H1 (cell line): ENCODE measurements around the gene TUBAL3. TPM values are rescaled to one million over a fixed set of nuclear protein-coding genes. Genes with fewer than 3 reads are reported as not detected.

Source experiments
- CTCF ChIA-PET: fragments of 300-600 bp; sonication (Branson Sonifier 250); formaldehyde crosslinking; loops from one replicate; lab custom pipeline; 2021; ENCODE audit not compliant: partially characterized antibody; lab: Charles Lee
- POLR2A ChIA-PET: fragments of 300-600 bp; sonication (Branson Sonifier 250); formaldehyde crosslinking; loops from one replicate; lab custom pipeline; 2021; ENCODE audit warnings: inconsistent platforms; ENCODE audit not compliant: partially characterized antibody; lab: Charles Lee
- DNase-seq, 2 experiments: peaks; one replicate each; pipeline versions ENCODE4 v3.0.0 to v3.0.0-alpha.2; 2010 to 2022; ENCODE audit warnings: low spot score in 2 of 2, low read depth in 1 of 2, mixed read lengths in 1 of 2
- FAIRE-seq: peaks from 2 replicates; lab custom pipeline; 2011; peaks lifted over from hg19 to GRCh38; lab: Jason Lieb, UNC
- H2AFZ ChIP-seq: 2 replicates; pipeline ENCODE4 v1.8.1; 2012; ENCODE audit warnings: low read length, inconsistent platforms
- H2AK5ac ChIP-seq: 2 replicates; pipeline ENCODE4 v1.6.1; 2013; ENCODE audit warnings: low read depth, low read length
- H2BK120ac ChIP-seq: replicated peaks from 2 replicates; pipeline ENCODE3; 2013; ENCODE audit warnings: low read depth, low read length, inconsistent platforms
- H2BK12ac ChIP-seq: 2 replicates; pipeline ENCODE4 v1.6.1; 2013; ENCODE audit warnings: low read depth, low read length
- H2BK15ac ChIP-seq: 2 replicates; pipeline ENCODE4 v1.6.1; 2013; ENCODE audit warnings: low read length
- H2BK20ac ChIP-seq: 2 replicates; pipeline ENCODE4 v1.6.1; 2013; ENCODE audit warnings: low read length
- H2BK5ac ChIP-seq: 2 replicates; pipeline ENCODE4 v1.6.1; 2013; ENCODE audit warnings: low read depth, low read length
- H3K14ac ChIP-seq: 2 replicates; pipeline ENCODE4 v1.6.1; 2013; ENCODE audit warnings: inconsistent platforms; ENCODE audit not compliant: insufficient read length
- H3K18ac ChIP-seq: 2 replicates; pipeline ENCODE4 v1.6.1; 2013; ENCODE audit warnings: low read length; ENCODE audit errors: extremely low read depth
- H3K23ac ChIP-seq: 2 replicates; pipeline ENCODE4 v1.6.1; 2013; ENCODE audit warnings: inconsistent platforms; ENCODE audit not compliant: insufficient read length
- H3K23me2 ChIP-seq: 2 replicates; pipeline ENCODE4 v1.6.1; 2013; ENCODE audit warnings: low read depth, low read length
- H3K27ac ChIP-seq: 2 replicates; pipeline ENCODE4 v1.6.1; 2011; ENCODE audit warnings: low read depth, low read length, inconsistent platforms
- H3K27me3 ChIP-seq, 4 experiments: replicated peaks in 1 of 4; 1 replicate in 1 of 4; 2 replicates in 3 of 4; pipeline versions ENCODE4 v1.6.1 to v1.8.1; 2011 to 2013; ENCODE audit warnings: low read length in 3 of 4, mild to moderate bottlenecking in 3 of 4, inconsistent platforms in 2 of 4, mixed read lengths in 2 of 4, moderate library complexity in 1 of 4; ENCODE audit not compliant: control insufficient read depth in 3 of 4, insufficient read depth in 3 of 4; ENCODE audit errors: extremely low read depth in 1 of 4
- H3K36me3 ChIP-seq, 4 experiments: 2 replicates each; pipeline versions ENCODE4 v1.6.1 to v1.8.1; 2011 to 2013; ENCODE audit warnings: mild to moderate bottlenecking in 4 of 4, low read length in 3 of 4, moderate library complexity in 2 of 4, control low read depth in 1 of 4, inconsistent platforms in 1 of 4; ENCODE audit not compliant: insufficient read depth in 4 of 4, control insufficient read depth in 2 of 4
- H3K4ac ChIP-seq: replicated peaks from 2 replicates; pipeline ENCODE3; 2013; ENCODE audit warnings: low read length, low read depth, mixed read lengths, inconsistent platforms; ENCODE audit not compliant: insufficient read length
- H3K4me1 ChIP-seq, 4 experiments: replicated peaks in 1 of 4; 1 replicate in 1 of 4; 2 replicates in 3 of 4; pipeline versions ENCODE4 v1.6.1 to v1.8.1; 2011 to 2013; ENCODE audit warnings: low read length in 3 of 4, inconsistent platforms in 2 of 4, mixed read lengths in 1 of 4; ENCODE audit not compliant: insufficient read depth in 4 of 4, control insufficient read depth in 3 of 4
- H3K4me2 ChIP-seq, 2 experiments: 2 replicates each; pipeline versions ENCODE4 v1.6.1 to v1.8.1; 2011 to 2013; ENCODE audit warnings: low read depth in 2 of 2, low read length in 2 of 2, control low read depth in 1 of 2, inconsistent platforms in 1 of 2, mild to moderate bottlenecking in 1 of 2; ENCODE audit not compliant: insufficient read depth in 1 of 2
- H3K4me3 ChIP-seq, 4 experiments: fragments of 200-600, 300-600 bp in 1 of 4; sonication (generic), shearing (Covaris generic), sonication (Bioruptor Twin) in 1 of 4; 2 replicates each; pipeline versions ENCODE4 v1.5.1 to v1.8.1; 2011 to 2016; ENCODE audit warnings: low read length in 4 of 4, low read depth in 3 of 4, control low read depth in 2 of 4, inconsistent platforms in 2 of 4, mild to moderate bottlenecking in 2 of 4, mixed read lengths in 1 of 4, moderate library complexity in 1 of 4; ENCODE audit not compliant: insufficient read depth in 2 of 4; ENCODE audit errors: extremely low read depth in 1 of 4
- H3K56ac ChIP-seq: replicated peaks from 2 replicates; pipeline ENCODE3; 2013; ENCODE audit warnings: low read depth, mild to moderate bottlenecking, mixed read lengths, low read length, inconsistent platforms; ENCODE audit not compliant: insufficient read length
- H3K79me1 ChIP-seq: 2 replicates; pipeline ENCODE4 v1.6.1; 2013; ENCODE audit warnings: low read depth, low read length, control low read depth
- H3K79me2 ChIP-seq, 2 experiments: 2 replicates each; pipeline versions ENCODE4 v1.6.1 to v1.8.1; 2012 to 2013; ENCODE audit warnings: low read length in 2 of 2, mild to moderate bottlenecking in 2 of 2, inconsistent platforms in 1 of 2; ENCODE audit not compliant: insufficient read depth in 2 of 2, control insufficient read depth in 1 of 2
- H3K9ac ChIP-seq, 4 experiments: replicated peaks in 1 of 4; 1 replicate in 1 of 4; 2 replicates in 3 of 4; pipeline versions ENCODE4 v1.6.1 to v1.8.1; 2011 to 2013; ENCODE audit warnings: low read depth in 3 of 4, low read length in 3 of 4, control low read depth in 2 of 4, mild to moderate bottlenecking in 2 of 4, moderate library complexity in 2 of 4, inconsistent platforms in 1 of 4; ENCODE audit errors: extremely low read depth in 1 of 4
- H3K9me3 ChIP-seq, 2 experiments: 2 replicates each; pipeline versions ENCODE4 v1.6.1 to v1.8.1; 2012 to 2013; ENCODE audit warnings: mild to moderate bottlenecking in 2 of 2, moderate library complexity in 2 of 2, control low read depth in 1 of 2, inconsistent platforms in 1 of 2, low read depth in 1 of 2, low read length in 1 of 2, mixed read lengths in 1 of 2; ENCODE audit not compliant: insufficient read depth in 2 of 2
- H4K20me1 ChIP-seq, 2 experiments: replicated peaks in 1 of 2; 2 replicates each; pipeline versions ENCODE3 to v1.8.1; 2011 to 2013; ENCODE audit warnings: inconsistent platforms in 2 of 2, low read length in 2 of 2, mild to moderate bottlenecking in 1 of 2; ENCODE audit not compliant: insufficient read depth in 2 of 2, control insufficient read depth in 1 of 2
- H4K5ac ChIP-seq: 2 replicates; pipeline ENCODE4 v1.6.1; 2013; ENCODE audit warnings: low read length, low read depth, mixed read lengths, inconsistent platforms; ENCODE audit not compliant: insufficient read length
- H4K8ac ChIP-seq: 2 replicates; pipeline ENCODE4 v1.8.0; 2013; ENCODE audit warnings: mild to moderate bottlenecking, moderate library complexity, low read length, inconsistent platforms; ENCODE audit not compliant: insufficient read depth; ENCODE audit errors: extremely low read depth
- H4K91ac ChIP-seq: replicated peaks from 2 replicates; pipeline ENCODE3; 2013; ENCODE audit warnings: low read length, mixed read lengths, inconsistent platforms; ENCODE audit not compliant: insufficient read length
- CEBPB ChIP-seq: IDR thresholded peaks from 2 replicates; pipeline ENCODE4 v1.6.1; 2012; ENCODE audit warnings: low read depth, low read length
- EGR1 ChIP-seq: IDR thresholded peaks from 2 replicates; pipeline ENCODE4 v1.6.1; 2011; ENCODE audit warnings: low read depth, low read length, borderline replicate concordance
- EP300 ChIP-seq, 2 experiments: IDR thresholded peaks; 1 replicate in 1 of 2; 2 replicates in 1 of 2; pipeline ENCODE4 v1.6.1; 2011 to 2012; ENCODE audit warnings: low read depth in 2 of 2, low read length in 2 of 2, mild to moderate bottlenecking in 2 of 2, borderline replicate concordance in 1 of 2, inconsistent platforms in 1 of 2, moderate library complexity in 1 of 2
- EZH2 ChIP-seq: fragments of 200-600 bp; sonication (generic); IDR thresholded peaks from 2 replicates; pipeline ENCODE4 v1.7.1; 2012; ENCODE audit warnings: low read depth, mild to moderate bottlenecking, moderate library complexity, low read length, inconsistent platforms; ENCODE audit not compliant: severe bottlenecking
- GTF2F1 ChIP-seq: IDR thresholded peaks from 2 replicates; pipeline ENCODE4 v1.6.1; 2012; ENCODE audit warnings: low read depth, low read length, improper control_type of control experiment, borderline replicate concordance
- NANOG ChIP-seq: IDR thresholded peaks from 2 replicates; pipeline ENCODE4 v1.6.1; 2011; ENCODE audit warnings: low read length, low read depth, mild to moderate bottlenecking, inconsistent platforms; ENCODE audit not compliant: insufficient read depth, poor library complexity, severe bottlenecking
- RXRA ChIP-seq: IDR thresholded peaks from 2 replicates; pipeline ENCODE4 v1.6.1; 2011; ENCODE audit warnings: low read depth, mild to moderate bottlenecking, low read length, moderate library complexity; ENCODE audit not compliant: insufficient read depth
- SIN3A ChIP-seq, 2 experiments: IDR thresholded peaks in 1 of 2; conservative IDR thresholded peaks in 1 of 2; 2 replicates each; pipeline ENCODE4 v1.6.1; 2011 to 2012; ENCODE audit warnings: low read length in 2 of 2, improper control_type of control experiment in 1 of 2, low read depth in 1 of 2, mild to moderate bottlenecking in 1 of 2
- SP1 ChIP-seq: IDR thresholded peaks from 2 replicates; pipeline ENCODE4 v1.6.1; 2011; ENCODE audit warnings: low read depth, low read length
- SP2 ChIP-seq: IDR thresholded peaks from 2 replicates; pipeline ENCODE4 v1.6.1; 2012; ENCODE audit warnings: mild to moderate bottlenecking, low read length, inconsistent platforms
- TBP ChIP-seq: IDR thresholded peaks from 2 replicates; pipeline ENCODE4 v1.6.1; 2011; ENCODE audit warnings: low read depth, low read length, improper control_type of control experiment
- TCF12 ChIP-seq: IDR thresholded peaks from 2 replicates; pipeline ENCODE4 v1.6.1; 2011; ENCODE audit warnings: low read depth, mild to moderate bottlenecking, low read length
- TEAD4 ChIP-seq: IDR thresholded peaks from 2 replicates; pipeline ENCODE4 v1.6.1; 2012; ENCODE audit warnings: low read depth, low read length, inconsistent platforms, mixed read lengths
- USF2 ChIP-seq: IDR thresholded peaks from 2 replicates; pipeline ENCODE4 v1.6.1; 2011; ENCODE audit warnings: low read length, improper control_type of control experiment
- WGBS, 2 experiments: shearing (Covaris generic) in 1 of 2; methylation state at CpG; one replicate each; pipeline versions ENCODE4 v1.1.6 to v1.1.7; 2013 to 2015; ENCODE audit warnings: low lambda C conversion rate in 2 of 2, mixed read lengths in 2 of 2, inconsistent platforms in 1 of 2, low coverage in 1 of 2, missing lambda C conversion rate in 1 of 2; ENCODE audit not compliant: insufficient replicate concordance in 2 of 2, insufficient coverage in 1 of 2, insufficient read length in 1 of 2; ENCODE audit errors: extremely low coverage in 1 of 2, missing lambda C conversion rate in 1 of 2; 5-methylcytosine and 5-hydroxymethylcytosine counted together
- polyA plus RNA-seq, 7 experiments: library from polyadenylated mRNA; depleted of rRNA in 3 of 7; stranded (reverse) in 5 of 7; unstranded in 2 of 7; fragments of >200 nt in 5 of 7; fragments of 200-250 nt in 2 of 7; gene quantifications; 1 replicate in 5 of 7; 2 replicates in 1 of 7; 4 replicates in 1 of 7; pipeline versions ENCODE4 v1.2.1 to v1.2.3, GENCODE V29; 2011 to 2013; ENCODE audit warnings: missing spikeins in 2 of 7, mixed read lengths in 2 of 7
- total RNA-seq: library from RNA; stranded (reverse); fragmentation: NEBNext Ultra II Directional; extraction: Animal tissue kit (Norgen Biotek cat#: 25700); gene quantifications from 2 replicates; pipeline ENCODE4 v1.2.1, GENCODE V29; 2021

The TUBAL3 gene
- total and polyA plus RNA-seq, 2 of the 8 experiments (the other 6 are each of a cell fraction or from before 2014, with no cell fraction given), result 0.17 TPM; not detected in 1

DNA sequence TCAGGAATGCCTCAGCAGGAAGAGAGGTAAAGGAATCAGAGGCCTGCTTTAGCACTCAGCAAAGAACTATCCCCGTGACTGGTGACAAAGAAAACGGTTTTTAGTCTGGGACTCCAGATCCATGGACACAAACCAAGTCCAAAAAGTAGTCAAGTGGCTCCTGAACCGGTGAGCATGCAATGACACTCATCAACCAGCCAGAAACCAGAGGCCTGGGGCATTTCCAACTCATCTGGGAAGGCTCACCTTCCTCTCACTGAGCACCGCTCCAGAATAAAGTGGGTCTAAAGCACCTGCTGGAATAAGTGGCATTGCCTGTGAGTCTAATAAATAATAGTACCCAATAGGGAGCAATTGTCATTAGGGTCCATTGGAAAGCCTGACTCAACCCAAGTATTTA lies 57.7 kb downstream of the TUBAL3 start:
- Histone ChIP-seq H4K20me1 (no peaks in the 10 kb centered on the region), H3K4me3 (no peak overlapping the region), H2AFZ (peak overlapping the region; percentile 85; the same call in 1 of the 2 replicates), H3K9ac (no peak overlapping the region), H2BK5ac (no peak overlapping the region), H3K4ac (no peak overlapping the region), H3K56ac (no peak overlapping the region), H4K5ac (no peak overlapping the region), H2BK120ac (no peak overlapping the region), H3K27ac (no peak overlapping the region), H4K91ac (no peak overlapping the region), H2BK20ac (no peak overlapping the region), H4K8ac (no peak overlapping the region), H3K79me1 (no peaks in the 10 kb centered on the region), H3K23me2 (no peaks in the 10 kb centered on the region), H3K14ac (no peak overlapping the region), H3K36me3 (no peaks in the 10 kb centered on the region), H3K27me3 (no peaks in the 10 kb centered on the region), H3K23ac (no peak overlapping the region), H2AK5ac (no peak overlapping the region), H2BK15ac (no peak overlapping the region), H3K79me2 (no peaks in the 10 kb centered on the region), H3K4me1 (no peaks in the 10 kb centered on the region), H2BK12ac (no peak overlapping the region), H3K4me2 (no peak overlapping the region), H3K18ac (no peak overlapping the region), H3K9me3 (no peaks in the 10 kb centered on the region)
- WGBS, 2 experiments, result 78% methylated on average over 4 of the region's 4 CpGs; no CpG with 5 or more reads in 1 of the 2 experiments
- TF ChIP-seq NANOG (no peak), SIN3A (conservative IDR thresholded peaks at IDR 0.05 in 1 of 2, IDR thresholded peaks at IDR 0.05 in 1 of 2; ENCODE audit: low read depth in 1 of 2, low read length in 2 of 2) (no peak), EZH2 (no peak), EP300 (IDR thresholded peaks at IDR 0.05; ENCODE audit: borderline replicate concordance in 1 of 2, low read depth in 2 of 2, low read length in 2 of 2) (no peak), CEBPB (no peak), EGR1 (no peak), TBP (no peak), SP1 (no peak), RXRA (no peak), TCF12 (no peak), TEAD4 (no peak), SP2 (no peak), USF2 (no peak), GTF2F1 (no peak)
- no peak for FAIRE-seq
- DNase-seq, result no peak
- CTCF ChIA-PET, result no interaction called here
- POLR2A ChIA-PET, result no interaction called here
